Anterior cingulate cortex (tissue), 58 donors: ENCODE data around the gene LILRB4.
"Not testable (repeated sequence)": the region's sequence is repeated elsewhere in the genome, so short reads cannot be mapped to it uniquely, and the experiment has no call there.

Experiments used
- DNase-seq, 58 donors: peaks; one replicate each; lab custom pipeline; 2025; lab: John Stamatoyannopoulos, UW

The LILRB4 gene

DNA sequence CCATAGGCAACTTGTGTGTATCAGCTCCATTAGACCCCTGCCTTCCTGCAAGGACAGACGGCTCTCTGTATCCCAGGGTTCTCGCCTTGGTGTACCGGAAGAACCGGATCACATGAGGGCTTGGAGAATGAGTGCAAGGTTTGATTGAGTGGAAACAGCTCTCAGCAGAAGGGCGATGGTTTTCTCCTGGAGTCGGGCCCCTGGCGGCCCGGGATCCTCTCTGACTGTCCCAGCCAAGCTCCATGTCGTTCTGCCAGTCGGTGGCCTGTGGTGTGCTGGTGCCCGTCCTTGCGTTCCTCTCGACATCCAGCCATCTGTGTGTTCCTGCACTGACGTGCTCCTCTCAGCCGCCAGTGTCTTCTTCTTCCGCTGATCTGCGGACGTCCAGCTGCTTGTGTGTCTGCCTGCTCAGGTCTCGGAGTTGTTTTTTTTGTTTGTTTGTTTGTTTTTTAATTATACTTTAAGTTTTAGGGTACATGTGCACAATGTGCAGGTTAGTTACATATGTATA lies 16.4 kb upstream of the LILRB4 start:
- DNase-seq, result no peak

DNA sequence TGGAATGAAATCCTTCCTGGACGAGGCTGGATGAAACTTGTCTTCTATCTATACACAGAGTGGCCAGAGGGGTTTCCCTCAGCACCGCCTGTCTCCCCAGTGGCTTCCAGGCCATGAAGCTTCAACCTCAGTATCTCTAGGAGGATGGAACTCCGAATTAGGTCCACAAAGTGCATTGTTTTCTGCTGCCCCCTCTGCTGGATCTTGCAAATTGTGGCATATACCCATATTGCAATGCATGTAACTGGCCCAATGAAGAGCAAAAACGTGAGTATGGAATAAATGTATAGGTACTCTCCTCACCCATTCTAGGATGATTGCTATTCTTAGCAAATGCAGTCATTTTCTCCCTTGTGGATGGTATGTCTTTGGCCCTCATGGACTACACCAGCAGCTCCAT lies 14.7 kb upstream of the LILRB4 start:
- DNase-seq, result no peak

GRCh38 chr19:54650108-54650655 lies 12.6 kb upstream of the LILRB4 start:
- no peak for DNase-seq

DNA sequence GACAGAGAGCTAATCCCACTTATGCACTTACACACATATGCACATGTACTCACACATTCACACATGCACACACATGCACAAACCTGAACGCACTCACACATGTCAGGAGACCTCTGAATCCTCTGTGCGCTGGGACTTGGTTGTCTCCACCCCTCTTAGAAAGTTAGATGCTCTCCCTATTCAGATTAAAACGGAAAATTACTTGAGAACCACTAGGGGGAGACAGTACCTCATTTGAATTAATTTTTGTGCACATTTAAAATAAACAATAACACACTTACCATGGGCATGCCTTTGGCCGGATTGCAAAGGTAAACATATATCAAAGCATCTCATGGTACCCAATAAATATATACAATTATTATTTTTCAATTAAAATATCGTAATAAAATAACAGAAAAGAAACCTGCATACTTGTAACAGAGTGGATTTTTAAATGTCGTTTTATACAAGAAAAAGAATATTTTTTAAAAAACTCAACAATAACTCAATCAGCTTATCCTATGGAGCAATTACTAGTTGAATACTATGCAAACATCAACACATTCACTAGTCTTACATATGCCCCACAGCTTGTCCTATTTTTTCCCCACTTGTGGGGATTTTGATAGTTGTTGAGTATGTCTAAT lies 9.5 kb upstream of the LILRB4 start:
- DNase-seq, result no peak

GRCh38 chr19:54654447-54655321 lies 8.1 kb upstream of the LILRB4 start:
- no peak for DNase-seq

DNA sequence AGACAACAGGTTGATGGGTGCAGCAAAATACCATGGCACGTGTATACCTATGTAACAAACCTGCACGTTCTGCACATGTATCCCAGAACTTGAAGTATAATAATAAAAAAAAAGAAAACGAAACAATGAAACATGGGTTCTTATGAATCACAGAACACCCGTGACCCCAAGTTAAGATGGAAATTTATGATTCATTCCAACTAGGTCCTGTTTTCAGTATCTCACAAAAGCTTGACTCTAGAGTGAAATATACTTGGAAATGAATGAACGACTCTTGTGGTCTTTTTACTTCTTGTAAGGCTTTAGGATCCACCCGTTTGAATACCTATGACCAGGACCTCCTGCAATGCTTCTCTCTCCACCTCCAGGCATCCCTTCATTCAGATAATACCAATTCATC lies 3.5 kb upstream of the LILRB4 start:
- no peak for DNase-seq

DNA sequence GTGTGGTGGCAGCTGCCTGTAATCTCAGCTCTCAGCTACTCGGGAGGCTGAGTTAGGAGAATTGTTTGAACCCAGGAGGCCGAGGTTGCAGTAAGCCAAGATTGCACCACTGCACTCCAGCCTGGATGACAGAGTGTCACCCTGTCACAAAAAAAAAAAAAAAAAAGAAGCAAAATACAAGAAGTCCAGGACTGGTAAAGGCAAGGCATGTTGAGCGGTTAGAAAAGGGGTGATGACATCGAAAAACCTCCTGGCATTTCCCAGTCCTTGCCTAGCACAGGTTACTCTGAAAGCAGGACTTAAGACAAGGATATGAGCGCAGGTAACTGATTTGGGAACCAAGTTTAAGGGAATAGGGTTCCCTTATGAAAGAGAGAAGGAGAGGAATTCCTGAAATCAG lies 2.5 kb upstream of the LILRB4 start:
- no peak for DNase-seq

GRCh38 chr19:54660964-54661363 lies 1.8 kb upstream of the LILRB4 start:
- no peak for DNase-seq

DNA sequence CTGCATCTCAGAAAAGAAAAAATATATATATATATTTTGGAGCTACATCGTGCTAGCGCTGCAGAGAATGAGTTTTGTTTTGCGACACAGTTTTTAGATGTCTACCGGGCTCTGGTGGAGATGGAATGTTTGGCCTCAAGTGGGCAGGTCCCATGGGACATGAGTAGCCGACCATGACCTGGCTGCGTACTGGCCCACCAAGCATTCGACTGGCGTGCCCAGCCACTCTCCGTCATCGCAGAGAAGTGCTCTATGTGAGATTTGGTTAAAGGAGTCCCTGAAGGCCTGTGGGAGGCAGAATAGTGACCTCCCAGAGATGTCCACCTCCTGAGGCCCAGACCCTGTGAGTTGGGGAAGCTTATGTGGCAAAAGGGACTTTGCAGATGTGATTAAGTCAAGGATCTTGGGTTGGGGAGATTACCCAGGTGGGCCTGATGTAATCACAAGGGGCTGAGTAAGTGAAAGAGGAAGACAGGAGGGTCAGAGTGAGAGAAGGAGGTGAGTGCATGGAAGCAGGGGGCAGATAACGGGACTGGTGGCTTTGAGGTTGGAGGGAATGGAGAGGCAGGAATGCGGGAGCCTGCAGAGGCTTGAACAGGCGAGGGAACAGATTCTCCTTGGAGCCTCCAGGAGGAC lies 821 bp upstream of the LILRB4 start:
- DNase-seq, result no peak

GRCh38 chr19:54665530-54665929 lies 2.7 kb downstream of the LILRB4 start:
- no peak for DNase-seq

GRCh38 chr19:54667217-54667616 lies 4.4 kb downstream of the LILRB4 start:
- no peak for DNase-seq

DNA sequence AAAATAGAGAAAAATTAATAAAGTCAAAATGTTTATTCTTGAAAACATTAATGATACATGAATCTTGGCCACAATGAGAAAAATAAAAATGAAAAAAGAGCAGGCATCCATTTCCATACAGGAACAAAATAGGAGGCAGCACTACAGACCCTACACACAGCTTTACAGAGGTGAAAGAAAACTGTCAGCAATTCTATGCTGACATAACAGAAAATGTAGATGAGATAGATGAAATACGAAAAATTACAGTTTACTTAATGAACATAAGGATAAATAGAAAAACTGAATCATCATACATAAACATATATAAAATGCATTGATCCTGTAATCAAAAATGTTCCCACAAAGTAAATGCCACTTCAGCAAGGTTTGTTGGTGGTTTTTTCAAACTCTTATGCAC lies 5.6 kb downstream of the LILRB4 start:
- no peak for DNase-seq

DNA sequence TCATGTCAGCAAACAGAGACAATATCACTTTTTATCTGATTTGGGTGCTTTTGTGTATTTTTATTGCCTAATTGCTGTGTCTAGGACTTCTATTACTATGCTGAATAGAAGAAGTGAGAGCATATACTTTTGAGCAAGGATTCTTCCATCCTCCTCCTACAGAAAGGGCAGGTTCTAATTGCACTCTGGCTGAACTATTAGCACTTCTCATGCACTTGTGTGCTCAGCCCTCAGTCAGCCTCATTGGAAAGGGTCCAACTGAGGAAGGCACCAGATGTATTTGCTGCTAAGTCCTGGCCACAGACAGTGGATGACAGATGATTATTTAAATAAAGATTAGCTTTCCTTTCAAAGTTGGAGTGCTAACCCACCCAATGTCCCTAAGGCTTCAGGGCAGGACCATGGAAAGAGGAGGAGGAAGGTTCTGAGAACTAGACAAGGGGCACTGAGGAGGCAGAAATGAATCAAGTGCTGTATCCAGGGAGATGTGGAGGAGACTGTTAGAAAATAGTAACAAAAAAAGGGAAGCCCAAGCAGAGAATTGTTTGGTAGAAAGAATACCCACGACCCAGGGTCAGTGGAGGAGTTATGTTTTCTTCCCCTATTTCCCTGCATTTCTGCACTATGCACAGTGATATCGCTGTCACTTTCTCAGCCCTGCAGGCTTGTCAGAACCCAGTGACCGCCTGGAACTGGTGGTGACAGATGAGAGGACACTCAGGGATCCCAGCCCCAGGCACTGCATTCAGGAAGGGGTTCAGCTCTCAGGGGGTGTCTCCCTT lies 8.0 kb downstream of the LILRB4 start:
- no peak for DNase-seq

- DNase-seq, result peak in 6 of 58 donors; percentile 1 to 13 (median 2)
Measured at GRCh38 chr19:54673222-54673621, 10.4 kb downstream of the LILRB4 start.

DNA sequence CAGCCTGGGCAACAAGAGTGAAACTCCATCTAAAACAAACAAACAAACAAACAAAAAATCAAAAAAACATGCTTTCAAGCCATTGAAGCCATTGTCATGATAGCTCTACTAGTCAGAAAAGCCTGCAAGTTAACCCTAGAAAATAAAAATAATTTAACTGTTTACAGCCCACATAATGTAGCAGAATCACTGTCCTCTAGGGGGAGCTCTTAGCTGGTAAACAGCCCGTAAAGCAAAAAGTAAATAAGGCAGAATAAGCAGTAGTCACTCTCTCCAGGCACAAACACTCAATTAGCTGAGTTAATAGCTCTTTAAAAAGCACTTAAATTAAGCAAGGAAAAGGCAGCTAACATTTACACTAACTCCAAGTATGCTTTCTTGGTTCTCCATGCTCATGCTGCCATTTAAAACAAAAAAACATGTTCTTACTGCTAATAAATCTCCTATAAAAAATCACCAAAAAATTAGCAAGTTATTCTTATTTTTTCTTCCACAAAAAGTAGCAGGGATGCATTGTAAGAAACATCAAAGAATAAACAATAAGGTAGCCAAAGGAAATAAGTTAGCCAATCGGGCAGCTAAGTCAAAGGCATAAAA lies 11.3 kb downstream of the LILRB4 start:
- no peak for DNase-seq

DNA sequence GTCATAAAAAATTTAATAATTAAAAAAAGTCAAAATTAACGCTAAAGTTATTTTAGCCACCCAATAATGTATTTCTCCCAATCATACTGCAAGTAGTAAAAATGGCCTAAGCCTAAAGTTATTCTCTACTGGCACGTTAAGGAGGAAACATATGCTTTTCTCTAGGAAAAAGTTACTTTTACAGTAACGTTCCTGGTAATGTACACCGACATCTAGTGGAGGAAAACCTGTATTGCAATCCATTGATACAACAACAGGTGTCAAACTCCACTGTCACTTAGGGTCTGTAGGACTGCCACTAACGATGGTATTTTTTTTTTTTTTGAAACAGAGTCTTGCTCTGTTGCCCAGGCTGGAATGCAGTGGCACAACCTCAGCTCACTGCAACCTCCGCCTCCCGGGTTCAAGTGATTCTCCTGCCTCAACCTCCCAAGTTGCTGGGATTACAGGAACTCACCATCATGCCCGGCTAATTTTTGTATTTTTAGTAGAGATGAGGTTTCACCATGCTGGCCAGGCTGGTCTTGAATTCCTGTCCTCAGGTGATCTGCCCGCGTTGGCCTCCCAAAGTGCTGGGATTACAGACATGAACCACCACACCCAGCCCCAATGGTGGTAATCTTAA lies 13.5 kb downstream of the LILRB4 start:
- not testable (repeated sequence) for DNase-seq

DNA sequence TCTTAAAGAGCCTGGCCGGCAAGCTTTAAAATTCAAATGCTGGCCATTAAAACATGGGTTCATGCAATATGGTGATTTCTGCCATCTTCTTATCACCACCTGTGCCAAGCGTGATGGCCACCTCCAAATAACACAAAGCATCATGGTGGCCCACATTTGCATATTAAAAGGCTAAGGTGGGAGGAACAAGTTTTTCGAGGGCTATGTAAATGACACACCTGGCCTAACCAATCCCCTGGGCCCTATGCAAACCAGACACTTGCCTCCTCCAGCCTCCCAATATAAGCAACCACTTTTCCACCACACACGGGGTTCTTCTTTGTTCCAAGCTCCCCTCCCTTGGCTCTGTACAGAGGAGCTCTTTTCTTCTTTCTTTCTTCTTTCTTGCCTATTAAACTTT lies 14.4 kb downstream of the LILRB4 start:
- no peak for DNase-seq

- DNase-seq, result not testable (repeated sequence)
Measured at GRCh38 chr19:54681596-54681995, 18.8 kb downstream of the LILRB4 start.

- DNase-seq, result no peak
Measured at GRCh38 chr19:54682306-54682856, 19.6 kb downstream of the LILRB4 start.
